ENCODE measurements around the gene UBE2B. TPM values are rescaled to one million over a fixed set of nuclear protein-coding genes. Genes with fewer than 3 reads are reported as not detected.
A peak's percentile ranks its signal among the peaks of the same experiment; 100 is the strongest.

UBE2B gene
- total RNA-seq, 1 donor from 2014 or later, result 24.7 TPM

DNA sequence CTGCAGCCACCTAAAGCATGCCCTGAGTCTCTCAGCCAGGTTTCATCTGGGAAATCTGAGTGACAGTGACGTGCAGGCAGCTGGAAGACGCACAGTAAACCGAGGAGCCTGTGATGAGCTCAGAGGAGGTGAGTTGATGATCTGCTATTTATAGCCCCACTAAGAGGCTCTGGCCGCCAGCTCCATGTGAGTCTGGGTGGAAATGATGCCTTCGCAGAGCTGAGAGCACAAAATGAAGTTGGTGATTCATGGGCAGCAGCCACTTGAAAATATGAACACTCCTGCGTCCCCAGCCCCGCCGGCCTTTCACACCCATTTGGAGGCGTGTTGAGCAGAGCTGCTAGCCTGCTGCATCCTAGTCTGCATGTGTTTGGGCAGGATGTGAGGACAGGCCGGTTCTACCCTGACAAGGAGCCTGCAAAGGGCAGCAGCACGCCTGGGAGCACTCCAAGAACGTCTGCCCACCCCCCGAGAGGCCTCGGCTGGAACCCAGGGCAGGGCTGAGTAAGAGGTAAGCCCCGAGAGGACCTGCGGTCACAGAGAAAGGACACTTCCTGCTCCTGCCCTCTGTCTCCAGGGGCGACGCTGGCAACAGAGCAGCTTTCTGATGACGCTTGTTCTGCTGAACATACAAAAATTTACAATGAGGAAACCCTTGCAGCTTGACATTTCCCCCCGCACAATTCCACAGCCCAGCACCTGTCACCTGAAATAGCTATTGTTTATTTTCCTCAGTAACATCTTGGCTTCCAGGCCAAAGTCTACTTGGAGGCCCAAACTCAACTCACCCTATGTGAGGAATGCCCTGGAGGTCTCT is 65.4 kb downstream of the UBE2B start:
- peak; percentile 92 for DNase-seq (ENCODE audit: low read depth)
- TF ChIP-seq, protein P1, sequence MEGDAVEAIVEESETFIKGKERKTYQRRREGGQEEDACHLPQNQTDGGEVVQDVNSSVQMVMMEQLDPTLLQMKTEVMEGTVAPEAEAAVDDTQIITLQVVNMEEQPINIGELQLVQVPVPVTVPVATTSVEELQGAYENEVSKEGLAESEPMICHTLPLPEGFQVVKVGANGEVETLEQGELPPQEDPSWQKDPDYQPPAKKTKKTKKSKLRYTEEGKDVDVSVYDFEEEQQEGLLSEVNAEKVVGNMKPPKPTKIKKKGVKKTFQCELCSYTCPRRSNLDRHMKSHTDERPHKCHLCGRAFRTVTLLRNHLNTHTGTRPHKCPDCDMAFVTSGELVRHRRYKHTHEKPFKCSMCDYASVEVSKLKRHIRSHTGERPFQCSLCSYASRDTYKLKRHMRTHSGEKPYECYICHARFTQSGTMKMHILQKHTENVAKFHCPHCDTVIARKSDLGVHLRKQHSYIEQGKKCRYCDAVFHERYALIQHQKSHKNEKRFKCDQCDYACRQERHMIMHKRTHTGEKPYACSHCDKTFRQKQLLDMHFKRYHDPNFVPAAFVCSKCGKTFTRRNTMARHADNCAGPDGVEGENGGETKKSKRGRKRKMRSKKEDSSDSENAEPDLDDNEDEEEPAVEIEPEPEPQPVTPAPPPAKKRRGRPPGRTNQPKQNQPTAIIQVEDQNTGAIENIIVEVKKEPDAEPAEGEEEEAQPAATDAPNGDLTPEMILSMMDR (IDR thresholded peaks at IDR 0.05; ENCODE audit: insufficient read depth, low read length, severe bottlenecking), result no peak
- Histone ChIP-seq H3K36me3 (ENCODE audit: control insufficient read depth, insufficient read depth, low read length) (no peaks in the 10 kb centered on the region), H3K27me3 (ENCODE audit: control insufficient read depth, insufficient read depth, low read length) (no peaks in the 10 kb centered on the region), H3K4me3 (ENCODE audit: low read depth, low read length) (no peak overlapping the region)
- FAIRE-seq, result peak; percentile 83

DNA sequence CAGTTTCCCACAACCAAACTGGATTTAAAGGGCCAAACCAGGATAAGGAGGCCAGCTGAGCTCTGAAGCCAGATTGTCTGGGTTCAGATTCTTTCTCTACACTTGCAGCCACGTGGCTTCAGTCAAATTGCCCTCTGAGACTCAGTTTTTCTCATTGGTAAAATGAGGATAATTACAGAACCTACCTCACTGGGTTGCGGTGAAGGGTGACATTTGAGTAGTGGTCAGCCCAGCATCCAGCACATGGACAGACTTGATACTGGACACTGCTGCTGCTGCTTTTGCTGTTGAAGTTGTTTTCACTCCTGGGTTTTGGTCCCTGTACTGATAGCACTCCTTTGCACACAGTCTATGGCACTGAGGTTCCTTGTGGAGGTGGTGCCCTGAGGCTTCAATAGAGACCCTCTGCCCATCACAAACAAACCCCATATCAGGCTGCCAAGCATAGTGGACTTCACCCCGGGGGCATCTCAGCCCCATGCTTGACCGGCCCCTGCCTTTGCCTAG is 66.0 kb downstream of the UBE2B start:
- TF ChIP-seq, protein P1 (IDR thresholded peaks at IDR 0.05; ENCODE audit: insufficient read depth, low read length, severe bottlenecking), result no peak
- no peaks in the 10 kb centered on the region for H3K36me3 ChIP-seq (ENCODE audit: control insufficient read depth, insufficient read depth, low read length)
- no peak overlapping the region for H3K4me3 ChIP-seq (ENCODE audit: low read depth, low read length)
- peak; percentile 30 for DNase-seq (ENCODE audit: low read depth)
- FAIRE-seq, result no peak
- no peaks in the 10 kb centered on the region for H3K27me3 ChIP-seq (ENCODE audit: control insufficient read depth, insufficient read depth, low read length)

DNA sequence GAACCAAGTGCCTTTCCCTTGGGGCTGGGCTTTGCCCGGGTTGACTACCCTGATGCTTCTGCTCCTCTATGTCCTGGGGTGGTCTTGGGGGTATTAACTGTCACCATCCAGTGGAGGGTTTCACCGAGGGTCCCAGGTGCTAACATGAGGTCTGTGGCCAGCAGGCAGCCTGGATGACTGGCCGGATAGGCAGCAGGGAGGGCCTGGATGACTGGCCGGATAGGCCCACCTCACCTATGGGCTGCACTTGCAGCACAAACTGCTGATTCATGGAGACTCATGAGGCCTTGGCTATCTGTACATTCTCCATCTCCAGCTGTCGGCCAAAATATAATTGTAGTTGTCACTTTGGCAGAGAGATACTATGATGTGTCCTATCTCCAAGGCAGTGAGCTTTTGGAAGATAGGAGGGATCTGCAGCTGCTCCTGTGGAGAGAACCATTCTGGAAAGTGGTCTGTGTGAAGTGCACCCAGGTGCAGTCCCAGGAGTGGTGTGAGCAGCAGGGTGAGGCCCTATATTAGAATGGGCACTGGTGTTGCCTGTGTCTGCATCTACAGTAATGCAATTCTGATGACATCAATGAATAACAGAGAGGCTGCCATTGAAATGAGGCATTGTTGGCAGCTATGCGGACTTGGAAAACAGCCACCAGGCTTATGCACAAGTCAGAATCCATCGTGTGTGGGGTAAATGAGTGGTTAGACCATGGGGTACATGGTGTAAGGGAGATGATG is 66.6 kb downstream of the UBE2B start:
- TF ChIP-seq, protein P1 (IDR thresholded peaks at IDR 0.05; ENCODE audit: insufficient read depth, low read length, severe bottlenecking), result no peak
- H3K4me3 ChIP-seq (ENCODE audit: low read depth, low read length), result no peak overlapping the region
- H3K36me3 ChIP-seq (ENCODE audit: control insufficient read depth, insufficient read depth, low read length), result no peaks in the 10 kb centered on the region
- FAIRE-seq, result no peak
- no peaks in the 10 kb centered on the region for H3K27me3 ChIP-seq (ENCODE audit: control insufficient read depth, insufficient read depth, low read length)
- DNase-seq (ENCODE audit: low read depth), result peak; percentile 79

DNA sequence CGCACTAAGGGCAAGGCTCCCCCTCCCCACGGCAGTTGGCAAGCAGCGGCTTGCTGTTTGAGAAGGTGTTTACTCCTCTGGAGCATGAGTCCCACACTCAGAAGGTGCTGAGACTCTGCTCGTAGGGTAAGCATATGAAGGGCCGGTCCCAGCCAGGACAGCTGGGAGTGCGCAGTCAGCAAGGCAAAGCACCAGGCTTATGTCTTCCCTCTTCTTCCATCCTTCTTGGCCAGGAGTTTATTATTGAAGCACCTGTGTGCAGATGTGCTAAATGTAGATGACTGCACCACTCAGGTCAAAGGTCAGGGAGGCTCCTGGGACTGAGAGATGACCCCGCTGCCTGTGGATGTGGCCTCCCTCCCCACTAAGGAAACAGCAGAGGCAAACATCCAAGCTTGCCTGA is 67.4 kb downstream of the UBE2B start:
- no peak overlapping the region for H3K4me3 ChIP-seq (ENCODE audit: low read depth, low read length)
- DNase-seq (ENCODE audit: low read depth), result no peak

DNA sequence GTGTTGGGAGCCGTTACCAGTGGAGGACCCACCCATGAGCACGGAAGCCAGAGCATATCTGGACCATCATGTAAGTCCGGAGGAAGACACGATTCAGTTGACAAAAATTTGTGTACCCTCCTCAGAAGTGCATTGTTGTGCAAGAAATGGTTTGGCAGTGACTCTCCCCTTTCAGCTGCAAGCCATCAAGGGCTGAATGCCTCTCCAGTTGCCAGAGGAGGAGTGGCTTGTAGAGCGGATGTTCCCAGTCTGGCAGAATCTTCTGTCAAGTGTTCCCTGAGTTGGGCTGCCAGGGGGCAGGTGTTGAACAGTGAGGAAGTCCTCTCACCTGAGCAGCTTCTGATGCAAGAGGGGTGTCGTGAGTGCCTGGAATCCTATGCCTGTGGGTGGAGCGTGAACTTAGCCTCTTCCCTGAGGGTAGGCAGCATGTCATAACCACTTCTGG is 67.9 kb downstream of the UBE2B start:
- TF ChIP-seq, protein P1 (IDR thresholded peaks at IDR 0.05; ENCODE audit: insufficient read depth, low read length, severe bottlenecking), result peak; percentile 36
- peak; percentile 98 for FAIRE-seq
- Histone ChIP-seq H3K36me3 (ENCODE audit: control insufficient read depth, insufficient read depth, low read length) (no peaks in the 10 kb centered on the region), H3K27me3 (ENCODE audit: control insufficient read depth, insufficient read depth, low read length) (no peaks in the 10 kb centered on the region), H3K4me3 (ENCODE audit: low read depth, low read length) (no peak overlapping the region)
- DNase-seq (ENCODE audit: low read depth), result peak; percentile 99

More for the DNA sequence above, 67.4 kb downstream of the UBE2B start:
- no peaks in the 10 kb centered on the region for H3K27me3 ChIP-seq (ENCODE audit: control insufficient read depth, insufficient read depth, low read length)
- FAIRE-seq, result no peak
- no peaks in the 10 kb centered on the region for H3K36me3 ChIP-seq (ENCODE audit: control insufficient read depth, insufficient read depth, low read length)
- TF ChIP-seq, protein P1 (IDR thresholded peaks at IDR 0.05; ENCODE audit: insufficient read depth, low read length, severe bottlenecking), result no peak
